Neural crest cell (in vitro differentiated cells): ENCODE data around the gene HSBP1L1. TPM values are rescaled to one million over a fixed set of nuclear protein-coding genes. Genes with fewer than 3 reads are reported as not detected.

Experiments used
- DNase-seq: peaks from one replicate; pipeline ENCODE4 v3.0.0; 2021; ENCODE audit warnings: low read depth, mixed read lengths, low spot score
- H3K27ac Mint-ChIP-seq: one replicate; pipeline ENCODE4 v1.8.0; 2021; ENCODE audit warnings: mild to moderate bottlenecking, mixed read lengths; ENCODE audit not compliant: unreplicated experiment
- H3K27me3 Mint-ChIP-seq: 2 replicates; pipeline ENCODE4 v1.8.0; 2021; ENCODE audit warnings: low read depth, mild to moderate bottlenecking, mixed read lengths
- H3K36me3 Mint-ChIP-seq: 2 replicates; pipeline ENCODE4 v1.8.0; 2021; ENCODE audit warnings: low read depth, mild to moderate bottlenecking, mixed read lengths
- H3K4me1 Mint-ChIP-seq: 2 replicates; pipeline ENCODE4 v1.8.0; 2021; ENCODE audit warnings: mixed read lengths
- H3K4me3 Mint-ChIP-seq: one replicate; pipeline ENCODE4 v1.8.0; 2021; ENCODE audit warnings: mild to moderate bottlenecking, mixed read lengths
- H3K9me3 Mint-ChIP-seq: 2 replicates; pipeline ENCODE4 v1.8.0; 2021; ENCODE audit warnings: mixed read lengths
- total RNA-seq: library from RNA; stranded (reverse); gene quantifications from 2 replicates; pipeline ENCODE4 v1.2.1, GENCODE V29; 2021
- TF ChIP-seq, protein P1 (sequence below): fragments of 200-600 bp; sonication (generic); conservative IDR thresholded peaks from 2 replicates; pipeline ENCODE4 v1.5.0; 2021; ENCODE audit warnings: antibody characterized with exemption, mild to moderate bottlenecking

Gene HSBP1L1
- total RNA-seq, 1 donor from 2014 or later, result 0.58 TPM

DNA sequence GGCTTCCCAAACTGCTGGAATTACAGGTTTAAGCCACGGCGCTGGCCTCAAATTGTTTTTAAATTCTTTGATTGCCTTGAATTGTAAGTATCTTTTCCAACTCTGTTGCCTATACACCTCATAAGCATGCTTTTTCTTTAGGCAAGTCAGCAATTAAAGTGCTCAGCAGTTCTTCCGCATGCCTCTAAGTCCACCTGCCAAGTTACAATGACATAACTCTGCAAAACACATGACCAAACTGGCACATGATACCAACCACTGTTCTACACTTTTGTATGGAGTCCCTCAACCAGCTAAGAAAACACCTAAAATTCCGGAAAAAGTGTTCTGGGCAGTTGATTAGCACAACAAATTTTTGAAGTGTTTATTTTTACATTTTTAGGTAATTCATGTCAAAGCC is 18.8 kb downstream of the HSBP1L1 start:
- no peak overlapping the region for H3K4me3 Mint-ChIP-seq
- H3K4me1 Mint-ChIP-seq, result peaks cover 41% of the 10 kb centered on the region
- peaks cover 10% of the 10 kb centered on the region for H3K36me3 Mint-ChIP-seq
- peak overlapping the region; percentile 62 for H3K27ac Mint-ChIP-seq
- H3K9me3 Mint-ChIP-seq, result no peaks in the 10 kb centered on the region
- no peaks in the 10 kb centered on the region for H3K27me3 Mint-ChIP-seq
- DNase-seq, result no peak
- TF ChIP-seq, protein P1, sequence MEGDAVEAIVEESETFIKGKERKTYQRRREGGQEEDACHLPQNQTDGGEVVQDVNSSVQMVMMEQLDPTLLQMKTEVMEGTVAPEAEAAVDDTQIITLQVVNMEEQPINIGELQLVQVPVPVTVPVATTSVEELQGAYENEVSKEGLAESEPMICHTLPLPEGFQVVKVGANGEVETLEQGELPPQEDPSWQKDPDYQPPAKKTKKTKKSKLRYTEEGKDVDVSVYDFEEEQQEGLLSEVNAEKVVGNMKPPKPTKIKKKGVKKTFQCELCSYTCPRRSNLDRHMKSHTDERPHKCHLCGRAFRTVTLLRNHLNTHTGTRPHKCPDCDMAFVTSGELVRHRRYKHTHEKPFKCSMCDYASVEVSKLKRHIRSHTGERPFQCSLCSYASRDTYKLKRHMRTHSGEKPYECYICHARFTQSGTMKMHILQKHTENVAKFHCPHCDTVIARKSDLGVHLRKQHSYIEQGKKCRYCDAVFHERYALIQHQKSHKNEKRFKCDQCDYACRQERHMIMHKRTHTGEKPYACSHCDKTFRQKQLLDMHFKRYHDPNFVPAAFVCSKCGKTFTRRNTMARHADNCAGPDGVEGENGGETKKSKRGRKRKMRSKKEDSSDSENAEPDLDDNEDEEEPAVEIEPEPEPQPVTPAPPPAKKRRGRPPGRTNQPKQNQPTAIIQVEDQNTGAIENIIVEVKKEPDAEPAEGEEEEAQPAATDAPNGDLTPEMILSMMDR, result no peak

DNA sequence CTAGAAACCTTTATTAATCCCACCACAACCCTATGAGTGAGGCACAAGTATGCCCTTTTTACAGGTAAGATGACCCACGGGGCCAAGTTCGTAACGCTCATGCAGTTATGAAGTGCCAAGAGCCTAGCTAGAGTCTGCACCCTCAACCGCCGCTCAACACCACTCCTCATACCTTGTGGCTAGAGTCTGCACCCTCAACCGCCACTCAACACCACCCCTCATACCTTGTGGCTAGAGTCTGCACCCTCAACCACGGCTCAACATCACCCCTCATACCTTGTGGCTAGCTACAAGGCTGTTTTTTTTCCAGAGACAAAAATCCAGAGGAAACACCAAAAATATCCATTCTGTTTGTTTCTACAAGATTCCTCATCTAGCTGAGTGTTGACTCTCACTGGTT is 19.4 kb downstream of the HSBP1L1 start:
- Mint-ChIP-seq H3K9me3 (no peaks in the 10 kb centered on the region), H3K27ac (no peak overlapping the region), H3K36me3 (peaks cover 10% of the 10 kb centered on the region), H3K4me3 (peak overlapping the region; percentile 44), H3K4me1 (peaks cover 42% of the 10 kb centered on the region), H3K27me3 (no peaks in the 10 kb centered on the region)
- no peak for DNase-seq
- TF ChIP-seq, protein P1, result no peak

DNA sequence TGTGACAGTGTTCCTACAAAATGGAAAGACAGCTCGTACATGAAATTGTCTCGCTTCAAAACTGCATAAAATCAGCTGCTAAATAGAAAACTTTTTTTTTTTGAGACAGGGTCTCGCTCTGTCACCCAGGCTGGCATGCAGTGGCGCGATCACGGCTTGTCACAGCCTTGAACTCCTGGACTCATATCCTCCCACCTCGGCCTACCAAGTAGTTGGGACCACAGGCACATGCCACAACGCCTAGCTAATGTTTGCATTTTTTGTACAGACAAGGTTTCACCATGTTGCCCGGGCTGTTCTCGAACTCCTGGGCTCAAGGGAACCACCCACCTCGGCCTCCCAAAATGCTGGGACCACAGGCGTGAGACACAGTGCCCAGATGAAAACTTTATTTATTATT is 20.7 kb downstream of the HSBP1L1 start:
- TF ChIP-seq, protein P1, result no peak
- Mint-ChIP-seq H3K36me3 (peaks cover 7% of the 10 kb centered on the region), H3K4me1 (peaks cover 48% of the 10 kb centered on the region), H3K9me3 (no peaks in the 10 kb centered on the region), H3K27me3 (no peaks in the 10 kb centered on the region), H3K4me3 (no peak overlapping the region), H3K27ac (no peak overlapping the region)
- DNase-seq, result no peak

DNA sequence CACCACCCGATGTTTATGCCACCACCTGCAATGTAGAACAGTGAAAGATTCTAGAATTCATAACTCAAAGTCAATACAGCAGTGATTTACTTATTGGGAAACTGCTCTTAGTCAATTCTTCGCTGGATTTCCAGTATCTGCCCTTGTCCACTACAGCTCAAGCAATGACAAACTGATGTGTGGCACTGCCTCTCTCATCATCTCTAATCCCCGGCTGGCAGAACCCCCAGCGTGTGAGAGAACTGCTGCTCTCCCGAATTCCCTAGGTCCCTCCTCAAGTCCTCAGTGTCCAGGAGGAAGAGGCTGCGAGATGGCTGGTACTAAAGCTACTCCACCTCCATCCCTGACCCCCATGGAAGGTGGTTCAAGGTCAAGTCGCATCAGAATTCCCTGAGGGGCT is 22.3 kb downstream of the HSBP1L1 start:
- Mint-ChIP-seq H3K36me3 (peaks cover 7% of the 10 kb centered on the region), H3K4me1 (peaks cover 43% of the 10 kb centered on the region), H3K9me3 (no peaks in the 10 kb centered on the region), H3K27me3 (no peaks in the 10 kb centered on the region), H3K27ac (peak overlapping the region; percentile 30), H3K4me3 (peak overlapping the region; percentile 94)
- no peak for DNase-seq
- TF ChIP-seq, protein P1, result no peak

DNA sequence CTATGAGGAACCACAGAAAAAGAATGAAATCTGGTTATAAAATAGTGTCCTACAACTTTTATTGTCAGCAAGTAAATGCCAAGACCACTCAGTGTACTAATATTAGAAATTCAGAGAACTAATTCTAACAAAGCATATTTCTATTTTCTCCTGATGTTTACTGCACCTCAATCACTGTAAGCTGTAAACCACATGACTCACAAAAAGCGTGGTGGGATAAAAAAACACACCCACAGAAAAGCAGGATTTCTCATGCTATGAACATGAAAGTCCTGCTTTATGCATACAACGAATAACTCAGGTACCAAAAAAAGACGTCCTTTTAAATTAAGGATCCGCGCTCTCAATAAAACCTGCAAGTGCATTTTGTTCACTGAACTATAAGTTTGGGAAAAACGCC is 23.1 kb downstream of the HSBP1L1 start:
- Mint-ChIP-seq H3K36me3 (peaks cover 7% of the 10 kb centered on the region), H3K27me3 (no peaks in the 10 kb centered on the region), H3K4me3 (peak overlapping the region; percentile 94), H3K9me3 (no peaks in the 10 kb centered on the region), H3K27ac (peak overlapping the region; percentile 88), H3K4me1 (peaks cover 34% of the 10 kb centered on the region)
- TF ChIP-seq, protein P1, result no peak
- DNase-seq, result no peak

DNA sequence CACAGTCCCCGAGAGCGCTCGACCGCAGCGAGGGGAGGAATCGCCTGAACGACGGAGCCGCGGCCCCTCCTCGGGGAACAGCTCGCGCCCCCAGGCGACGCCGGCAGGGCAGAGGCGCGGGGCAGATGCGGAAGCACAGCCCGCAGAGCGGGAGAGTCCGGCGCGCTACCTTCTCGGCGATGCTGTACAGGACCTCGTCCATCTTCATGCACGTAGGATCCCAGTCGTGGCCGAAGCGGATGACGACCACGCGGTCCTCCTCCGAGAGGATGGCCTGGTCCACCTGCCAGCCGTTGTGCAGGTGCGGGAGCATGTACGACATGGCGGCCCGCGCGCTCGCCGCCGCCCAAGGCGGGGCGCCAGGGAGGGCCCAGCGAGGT is 23.6 kb downstream of the HSBP1L1 start:
- Mint-ChIP-seq H3K36me3 (peaks cover 7% of the 10 kb centered on the region), H3K27me3 (no peaks in the 10 kb centered on the region), H3K27ac (peak overlapping the region; percentile 88), H3K4me3 (peak overlapping the region; percentile 94), H3K9me3 (no peaks in the 10 kb centered on the region), H3K4me1 (peaks cover 32% of the 10 kb centered on the region)
- DNase-seq, result peak; percentile 59
- TF ChIP-seq, protein P1, result no peak
